Measurements from ENCODE around the gene NOC2L. TPM values are rescaled to one million over a fixed set of nuclear protein-coding genes. Genes with fewer than 3 reads are reported as not detected.

Gene NOC2L
- total and polyA plus RNA-seq, 2 donors (not counting 3 experiments of a cell fraction or from before 2014, with no cell fraction given) = 55.3 to 87.9 TPM

GRCh38 chr1:920521-920920 is 38.5 kb downstream of the NOC2L start:
- FAIRE-seq (no peak), DNase-seq (ENCODE audit: low read depth, low spot score) (no peak)
- no peaks in the 10 kb centered on the region for H3K4me1 ChIP-seq (ENCODE audit: control insufficient read depth, extremely low read depth, insufficient read depth, low read length)
- no peak overlapping the region for H3K27ac ChIP-seq (ENCODE audit: insufficient read depth, low read depth, low read length)
- no peaks in the 10 kb centered on the region for H4K20me1 ChIP-seq (replicated peaks; ENCODE audit: control insufficient read depth, extremely low read depth, insufficient read depth, low read length)
- no peak overlapping the region for H3K9ac ChIP-seq (replicated peaks; ENCODE audit: extremely low read depth, insufficient read depth, low read length)
- H3K4me2 ChIP-seq (ENCODE audit: insufficient read depth, low read length) = no peak overlapping the region
- BruUV-seq (replicated peaks) = no TSS peak
- dilution Hi-C loops (cut with MboI; ENCODE audit: extremely low pct_ligation_motif_present, low sequenced_read_pairs) = no loop called here
- ChIA-PET POLR2A (no interaction called here), CTCF (interaction anchor here (1.0 kb wide), 3 partner anchors 16 to 82 kb away, joined by 3 to 4 read pairs (median 3); no protein-coding TSS in a partner anchor)
- no peaks in the 10 kb centered on the region for H3K36me3 ChIP-seq (ENCODE audit: control insufficient read depth in 2 of 2, extremely low read depth in 1 of 2, insufficient read depth in 2 of 2, low read length in 2 of 2)
- peaks cover 13 to 17% of the 10 kb centered on the region in 2 experiments for H3K27me3 ChIP-seq (ENCODE audit: control insufficient read depth in 2 of 2, insufficient read depth in 2 of 2, low read length in 2 of 2)
- H3K4me3 ChIP-seq (replicated peaks in 1 of 3; ENCODE audit: insufficient read depth in 1 of 3, low read depth in 1 of 3, low read length in 3 of 3) = no peak overlapping the region
- intact Hi-C loops (cut with micrococcal nuclease) = loop anchor here (5.0 kb wide), 1 partner anchor 37 kb away; the partner anchor contains the start of gene NOC2L
- H3K9me3 ChIP-seq (replicated peaks; ENCODE audit: control insufficient read depth, insufficient read depth, low read length) = no peaks in the 10 kb centered on the region
- TF ChIP-seq POLR2AphosphoS5 (IDR thresholded peaks at IDR 0.05; ENCODE audit: insufficient read depth, low read depth, low read length) = no peak
- TF ChIP-seq EZH2 (IDR thresholded peaks at IDR 0.05; ENCODE audit: borderline replicate concordance, low read depth, low read length, severe bottlenecking) = no peak
- no peak for TF ChIP-seq GATA2 (IDR thresholded peaks at IDR 0.05; ENCODE audit: insufficient read depth, insufficient read length, low read depth, low read length)
- TF ChIP-seq JUN (IDR thresholded peaks at IDR 0.05; ENCODE audit: borderline replicate concordance, insufficient read depth, insufficient read length, low read depth) = no peak
- no peak for TF ChIP-seq POLR2A (IDR thresholded peaks at IDR 0.05; ENCODE audit: low read depth, low read length)
- TF ChIP-seq FOS (IDR thresholded peaks at IDR 0.05; ENCODE audit: borderline replicate concordance, insufficient read depth, low read length) = no peak
- TF ChIP-seq MAX (IDR thresholded peaks at IDR 0.05; ENCODE audit: insufficient read depth, insufficient read length) = no peak
- TF ChIP-seq MYC (IDR thresholded peaks at IDR 0.05; ENCODE audit: low read depth, low read length) = no peak
- TF ChIP-seq CTCF (IDR thresholded peaks at IDR 0.05; ENCODE audit: extremely low read depth in 1 of 2, insufficient read depth in 1 of 2, low read depth in 1 of 2, low read length in 2 of 2) = no peak
- H3K9me1 ChIP-seq (replicated peaks; ENCODE audit: control insufficient read depth, extremely low read depth, insufficient read depth, low read length) = no peaks in the 10 kb centered on the region
- no peak overlapping the region for H2AFZ ChIP-seq (ENCODE audit: low read depth, low read length)
- H3K79me2 ChIP-seq (ENCODE audit: control insufficient read depth, insufficient read depth, low read length) = no peaks in the 10 kb centered on the region

All from endothelial cell of umbilical vein (primary cell).